Heart left ventricle (tissue), 13 donors: ENCODE measurements around the gene KIF16B.

ENCODE experiments used
- CTCF ChIP-seq, 12 donors: fragments of 200-600 bp; sonication (generic) in 4 of 12; IDR thresholded peaks; one replicate each; pipeline versions ENCODE4 v1.5.0 to v1.8.0; 2018 to 2022; ENCODE audit warnings: antibody characterized with exemption in 12 of 12, mild to moderate bottlenecking in 5 of 12
- POLR2A ChIP-seq, 2 donors: fragments of 450-650 bp; IDR thresholded peaks; one replicate each; pipeline ENCODE4 v1.6.1; 2017; ENCODE audit warnings: antibody characterized with exemption in 2 of 2, mild to moderate bottlenecking in 2 of 2, moderate library complexity in 2 of 2
- donor health status: ischemic (EF 13 %, LVEDD 7.1; RV severe dilation, severe dysfunction).
- donor health status: DM: no; HTN: yes; CAD: no.
- donor health status: DM: no; HTN: no; CAD: no.
- donor health status: ischemic (EF 25% LVEDD 6.9; RV normal size, moderate dysfunction).
- donor health status: ischemic (EF 25% LVEDD 5.7; RV mildly dilated, moderate dysfunction).
- donor health status: ischemic (EF 35%, LVEDD 5.7; RV mildly dilated, moderate dysfunction).
- donor health status: nonischemic (EF 11% LVEDD 7.7; RV severe dilation, severe dysfunction).
- donor health status: DM: yes; HTN: yes; CAD: no.
- donor health status: PGD.
- donor health status: ischemic (EF 29% LVEDD 5.4; RV normal size, mild dysfunction).
- donor health status: nonischemic (EF 23%, LVEDD 6.1; RV moderate dilation, normal function).

GRCh38 chr20:16588241-16588640 lies 15.0 kb upstream of the KIF16B start:
- TF ChIP-seq CTCF (IDR thresholded peaks at IDR 0.05), result no peak
- no peak for TF ChIP-seq POLR2A (IDR thresholded peaks at IDR 0.05)
